ENCODE data around the gene NMNAT3.

Gene NMNAT3

GRCh38 chr3:139537795-139538621 is 139.8 kb downstream of the NMNAT3 start:
- DNase-seq = no peak

DNA sequence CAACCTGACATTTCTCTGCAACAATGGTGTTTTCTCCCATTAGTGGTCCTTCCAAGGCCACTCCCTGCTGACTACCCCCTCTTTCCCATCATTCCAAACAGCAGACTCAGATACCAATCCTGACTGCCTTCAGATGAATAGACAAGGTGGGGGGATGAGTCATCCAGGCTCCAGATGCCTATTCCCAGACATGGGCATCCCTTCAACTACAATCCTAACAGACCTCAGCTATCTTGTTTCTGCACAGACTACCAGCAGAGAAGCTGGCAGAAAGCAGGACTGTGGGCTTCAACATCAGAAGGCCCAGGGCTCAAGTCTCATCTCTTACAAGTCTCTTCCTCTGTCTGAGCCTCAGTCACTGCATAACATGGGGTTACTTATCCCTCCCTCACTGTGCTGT is 140.4 kb downstream of the NMNAT3 start:
- no peak for DNase-seq

DNA sequence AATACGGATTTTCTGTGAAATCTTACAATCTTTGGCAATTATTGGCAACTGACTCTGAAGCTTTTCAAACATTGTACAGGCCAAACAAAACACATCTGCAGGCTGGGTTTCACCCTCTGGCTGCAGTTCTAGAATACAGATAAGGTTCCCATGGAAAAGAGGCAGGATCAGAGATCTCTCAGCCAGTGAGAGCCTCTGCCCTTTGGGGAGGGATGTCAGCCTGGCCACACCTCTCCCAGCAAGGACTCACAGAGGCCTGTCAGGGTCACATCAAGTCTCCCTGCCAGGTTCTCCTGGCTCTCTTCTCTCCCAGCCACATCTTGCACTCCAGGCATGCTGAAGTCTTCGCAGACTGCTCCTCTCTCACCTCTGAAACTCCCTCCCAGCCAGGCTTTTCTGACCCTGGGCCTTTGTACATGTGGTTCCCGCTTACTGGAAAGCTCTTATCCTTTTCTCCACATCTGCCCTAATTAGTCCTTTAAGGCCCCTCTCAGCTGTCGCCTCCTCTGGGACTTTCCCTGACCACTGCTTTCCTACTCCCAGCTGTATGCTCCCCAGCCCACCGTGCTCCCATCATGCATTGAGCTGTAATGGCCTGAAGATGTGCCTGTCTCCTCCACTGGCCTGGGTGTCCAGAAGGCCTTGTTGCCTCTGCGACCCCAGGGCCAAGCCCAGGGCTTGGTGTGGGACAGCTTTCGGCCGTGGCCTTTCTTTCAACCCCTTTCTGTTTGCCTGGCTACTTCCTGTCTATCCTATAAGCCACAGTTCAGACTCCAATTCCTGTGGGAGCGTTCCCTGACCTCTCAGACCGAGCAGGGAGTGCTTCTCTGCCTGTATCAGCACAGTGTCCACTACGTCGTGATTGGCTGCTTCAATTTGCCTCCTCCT is 142.5 kb downstream of the NMNAT3 start:
- no peak for DNase-seq

- DNase-seq = no peak
Observed at GRCh38 chr3:139534455-139534812, 143.3 kb downstream of the NMNAT3 start.

DNA sequence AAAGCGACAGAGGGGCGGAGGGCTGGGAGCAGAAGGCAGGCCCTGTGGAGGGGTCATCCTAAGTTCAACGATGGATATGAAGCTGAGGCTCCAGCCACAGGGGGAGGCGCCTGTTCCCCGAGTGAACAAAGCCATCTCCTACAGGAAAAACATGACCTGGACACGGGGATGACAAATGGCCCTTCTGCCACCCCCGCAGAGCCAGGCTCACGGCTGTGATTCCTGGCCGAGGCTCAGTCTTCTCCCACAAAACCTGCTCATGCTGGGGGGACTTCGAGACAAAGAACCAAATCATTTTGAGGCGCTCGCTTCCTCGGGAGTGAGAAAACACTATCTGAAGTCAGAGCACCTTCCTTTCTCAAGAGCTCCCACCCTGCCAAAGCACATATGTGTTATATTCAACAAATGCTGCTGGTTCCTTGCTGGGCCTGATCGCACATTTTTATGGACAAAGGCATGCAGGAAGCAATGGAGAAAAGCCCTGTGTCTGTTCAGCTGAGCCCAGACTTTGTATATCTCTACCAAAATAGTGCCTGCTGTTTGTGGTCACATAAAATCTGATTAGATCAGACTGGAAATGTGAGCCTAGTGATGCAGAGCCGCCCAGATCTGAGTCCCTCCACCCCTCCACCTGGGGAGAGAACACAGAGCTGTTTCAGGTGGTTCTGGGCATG is 143.9 kb downstream of the NMNAT3 start:
- DNase-seq = no peak

GRCh38 chr3:139532976-139533375 is 144.8 kb downstream of the NMNAT3 start:
- DNase-seq = no peak

DNA sequence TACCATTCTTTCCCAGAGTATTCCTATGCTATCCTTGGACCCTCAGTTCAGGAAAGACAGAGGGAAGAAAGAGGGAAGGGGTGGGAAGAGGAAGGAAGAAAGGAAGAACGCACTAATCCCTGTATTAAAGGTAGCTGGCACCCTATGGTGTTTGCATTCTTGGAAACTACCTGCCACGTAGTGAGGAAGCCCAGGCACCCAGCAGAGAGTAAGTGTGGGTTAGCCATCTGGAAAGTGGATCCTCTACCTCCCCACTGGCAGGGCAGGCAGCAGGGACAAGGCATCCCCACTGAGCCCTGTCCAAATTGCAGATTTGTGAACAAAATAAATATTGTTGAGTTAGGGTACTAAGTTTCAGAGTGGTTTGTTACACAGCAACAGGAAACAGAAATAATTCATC is 147.1 kb downstream of the NMNAT3 start:
- DNase-seq = no peak

GRCh38 chr3:139529662-139530061 is 148.1 kb downstream of the NMNAT3 start:
- DNase-seq = no peak

DNA sequence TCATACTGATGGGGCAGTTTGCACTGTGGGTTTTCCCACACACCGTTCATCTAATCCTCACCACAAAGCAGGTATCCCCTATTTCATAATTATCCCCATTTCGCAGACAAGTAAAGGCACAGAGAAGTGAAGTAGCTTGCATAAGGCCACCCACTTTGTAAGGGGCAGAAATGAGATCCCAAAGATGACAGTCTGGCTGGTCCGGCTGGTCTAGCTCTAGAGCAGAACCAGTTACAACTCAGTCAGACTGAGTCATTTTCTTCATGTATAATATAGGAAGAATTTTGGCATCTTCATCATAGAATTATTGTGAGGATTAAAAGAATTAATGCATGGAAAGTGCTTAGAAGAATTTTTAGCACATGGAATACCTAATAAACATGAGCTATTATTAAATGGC is 148.8 kb downstream of the NMNAT3 start:
- DNase-seq = no peak

DNA sequence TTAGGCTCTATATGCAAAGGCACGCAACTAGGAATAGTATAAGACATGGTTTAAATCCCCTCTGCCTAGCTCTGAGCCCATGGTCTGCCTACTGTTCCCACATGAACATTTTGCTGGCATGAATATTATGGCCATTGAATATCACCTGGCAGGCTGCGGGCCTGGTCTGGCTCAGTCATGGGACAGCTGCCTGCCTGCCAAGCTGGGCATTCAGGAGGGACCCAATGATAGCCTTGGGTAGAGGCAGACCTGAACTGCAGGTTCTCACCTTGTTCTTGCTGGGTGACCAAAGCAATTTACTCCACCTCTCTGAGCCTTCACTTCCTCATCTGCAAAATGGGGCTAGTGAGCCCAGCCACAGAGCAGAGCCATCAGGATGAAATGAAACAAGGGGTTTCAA is 149.5 kb downstream of the NMNAT3 start:
- no peak for DNase-seq

DNA sequence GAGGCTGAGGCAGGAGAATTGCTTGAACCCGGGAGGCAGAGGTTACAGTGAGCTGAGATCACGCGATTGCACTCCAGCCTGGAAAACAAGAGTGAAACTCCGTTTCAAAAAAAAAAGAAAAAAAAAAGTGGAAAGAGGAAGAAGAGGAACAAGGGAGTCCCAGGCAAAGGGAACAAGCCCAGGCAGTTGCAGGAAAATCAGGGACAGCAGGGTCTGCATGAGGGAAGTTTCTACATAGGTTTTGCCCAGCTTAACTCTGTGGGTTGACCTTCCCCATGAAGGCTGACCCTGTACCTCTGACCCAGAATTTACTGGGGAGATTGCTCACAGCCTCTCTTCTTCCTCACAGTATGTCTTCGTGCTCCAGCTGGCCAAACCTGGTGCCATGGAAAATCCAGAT is 150.5 kb downstream of the NMNAT3 start:
- no peak for DNase-seq

GRCh38 chr3:139526146-139526545 is 151.6 kb downstream of the NMNAT3 start:
- DNase-seq = no peak

DNA sequence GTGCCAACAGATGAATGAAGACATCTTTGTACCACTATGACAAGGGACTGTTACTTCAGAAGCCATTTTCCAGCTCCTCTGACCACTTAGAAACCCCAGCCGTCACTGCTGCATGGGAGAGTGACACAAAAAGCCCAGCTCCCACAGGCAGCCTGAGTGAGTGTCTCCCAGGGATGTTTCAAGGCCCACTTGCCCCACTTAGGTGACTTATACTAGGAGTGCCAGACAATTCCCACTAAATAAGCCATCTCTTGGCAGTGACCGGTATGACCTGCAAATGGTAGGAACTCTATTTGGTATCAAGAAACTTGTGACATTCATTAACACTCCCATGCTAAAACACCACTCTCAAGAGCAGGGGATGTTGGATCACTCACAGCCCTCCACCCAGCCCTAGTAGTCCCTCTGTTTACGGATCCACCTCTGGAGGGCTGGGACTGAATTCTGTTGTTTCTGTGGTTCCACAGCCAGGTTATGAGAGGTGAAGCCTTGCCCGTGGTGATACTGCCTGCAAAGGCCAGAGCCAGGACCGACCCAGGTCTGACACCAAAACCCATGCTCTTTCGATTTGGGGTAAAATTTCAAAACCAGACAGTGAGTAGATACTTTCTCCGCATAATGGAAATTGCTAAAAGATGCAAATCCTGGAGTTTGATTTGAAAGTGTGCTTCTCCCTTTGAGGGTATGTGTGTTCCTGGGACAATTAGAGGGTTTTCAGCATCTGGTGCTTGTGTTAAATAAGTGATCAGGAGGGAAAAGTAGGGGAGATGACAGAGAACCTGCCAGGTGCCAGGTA is 152.7 kb downstream of the NMNAT3 start:
- DNase-seq = no peak

GRCh38 chr3:139523718-139524117 is 154.1 kb downstream of the NMNAT3 start:
- no peak for DNase-seq

DNA sequence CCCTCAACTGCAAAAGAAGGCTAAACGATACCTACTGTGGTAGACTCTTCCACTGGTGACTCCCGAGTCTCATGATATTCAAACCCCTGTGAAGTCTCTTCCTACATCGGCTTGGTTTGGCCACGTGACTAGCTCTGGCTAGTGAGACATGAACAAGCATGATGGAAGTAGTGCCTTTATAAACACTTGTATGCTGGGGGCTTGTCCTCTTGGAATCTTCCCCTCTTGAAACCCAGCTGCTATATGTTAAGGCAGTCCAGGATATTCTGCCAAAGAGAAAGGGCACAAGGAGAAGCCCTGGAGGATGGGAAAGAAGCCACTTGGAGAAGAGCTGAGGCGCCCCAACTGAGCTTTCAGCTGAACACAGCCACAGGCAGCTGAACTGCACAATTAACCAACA is 154.6 kb downstream of the NMNAT3 start:
- no peak for DNase-seq

DNA sequence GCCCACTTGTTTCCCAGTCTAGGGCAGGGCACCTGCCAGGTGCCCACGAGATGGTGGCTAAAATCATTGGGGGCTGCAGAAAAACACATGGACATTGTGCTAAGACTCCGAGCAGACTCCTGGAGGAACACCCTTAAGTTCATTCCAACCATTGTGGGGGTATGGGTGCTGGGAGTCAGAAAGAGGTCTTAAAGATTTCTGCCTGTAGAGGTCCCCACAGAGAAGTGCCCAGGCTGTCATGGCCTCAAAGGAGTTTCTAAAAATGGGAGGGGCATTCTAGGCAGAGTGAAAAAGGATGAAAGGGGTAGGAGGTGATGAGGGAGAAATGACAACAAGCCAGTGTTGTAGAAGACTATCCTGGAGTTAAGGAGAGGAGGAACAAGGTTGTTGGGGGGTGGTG is 155.4 kb downstream of the NMNAT3 start:
- no peak for DNase-seq

GRCh38 chr3:139521816-139522215 is 156.0 kb downstream of the NMNAT3 start:
- no peak for DNase-seq

DNA sequence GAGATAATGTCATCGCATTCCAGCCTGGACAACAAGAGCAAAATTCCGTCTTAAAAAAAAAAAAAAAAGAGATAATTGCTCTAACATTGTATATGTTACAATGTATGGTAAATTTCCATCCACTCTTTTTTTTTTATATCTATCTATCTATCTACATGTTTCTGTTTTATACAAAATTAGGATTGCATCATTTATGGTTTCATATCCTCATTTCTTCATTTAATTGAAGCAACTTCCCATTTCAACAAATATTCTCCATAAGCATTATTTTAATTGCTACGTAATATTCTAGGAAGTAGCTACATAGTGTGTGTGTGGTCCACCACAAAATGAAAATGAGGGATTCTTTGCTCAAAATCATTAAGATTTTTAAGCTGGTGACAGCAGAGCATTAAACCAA is 156.6 kb downstream of the NMNAT3 start:
- DNase-seq = no peak

- DNase-seq = no peak
Observed at GRCh38 chr3:139519998-139520737, 157.6 kb downstream of the NMNAT3 start.

DNA sequence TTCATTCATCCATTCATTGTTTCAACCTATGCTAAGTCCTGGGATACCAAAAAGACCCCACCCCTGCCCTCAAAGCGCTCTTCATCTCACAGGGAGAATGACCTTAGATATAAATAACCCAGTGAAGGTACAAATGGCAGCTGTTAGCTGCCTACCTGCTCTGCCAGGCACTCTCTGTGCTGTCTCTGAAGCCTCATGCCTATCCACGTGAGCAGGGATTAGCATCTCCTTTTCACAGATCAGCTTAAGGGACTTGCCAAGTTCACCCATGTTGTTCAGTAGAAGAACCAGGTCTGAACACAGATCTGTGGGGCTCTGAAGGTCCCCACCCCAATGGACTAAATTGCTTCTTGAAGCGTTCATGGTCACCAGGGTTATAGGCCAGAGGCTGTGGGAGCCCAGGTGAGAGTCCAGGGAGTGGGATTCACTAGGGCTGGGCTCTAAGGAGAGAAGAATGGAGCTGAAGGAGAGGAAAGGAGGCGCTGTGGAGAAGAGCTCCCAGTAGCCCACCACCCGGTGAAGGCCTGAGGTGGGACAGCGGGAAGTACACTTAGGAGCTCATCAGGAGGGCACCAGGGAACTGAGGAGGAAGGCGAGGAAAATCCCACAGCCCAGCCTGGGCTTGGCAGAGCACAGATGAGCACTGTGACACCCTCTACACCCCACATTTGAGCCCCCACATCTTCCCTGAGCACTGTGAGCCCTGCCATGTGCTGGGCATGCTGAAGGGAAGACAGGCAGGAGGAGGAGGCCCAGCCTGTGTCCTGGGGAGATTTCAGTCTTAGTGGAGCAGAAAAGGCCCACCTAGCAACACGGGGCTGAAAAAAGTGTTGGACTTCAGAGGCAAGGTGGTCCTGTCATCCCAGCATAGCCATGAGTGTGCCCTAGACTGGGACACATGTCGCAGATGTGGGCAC is 158.6 kb downstream of the NMNAT3 start:
- no peak for DNase-seq

DNA sequence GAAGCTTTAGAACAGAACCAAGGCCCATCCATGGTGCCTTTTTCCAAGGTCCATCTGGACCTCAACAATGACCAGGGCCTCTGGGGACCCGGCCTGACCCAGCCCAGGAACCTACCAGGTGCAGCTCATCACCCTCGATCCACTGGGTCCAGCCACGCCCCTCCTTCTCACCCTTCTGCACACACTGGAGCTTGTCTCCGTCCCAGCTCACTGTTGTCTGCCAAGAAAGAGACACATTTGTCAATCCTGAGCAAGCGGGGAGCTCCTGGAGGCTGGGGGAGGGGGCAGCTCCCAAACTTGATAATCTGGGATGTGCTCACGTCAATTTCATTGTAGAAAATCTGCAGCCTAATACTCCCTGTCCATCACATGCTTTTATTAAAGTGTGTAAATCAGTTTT is 159.5 kb downstream of the NMNAT3 start:
- no peak for DNase-seq

All from CD4-positive, alpha-beta T cell treated with Interleukin-17A for 1 hour (primary cell).